Measurements from ENCODE around the gene DCAKD. TPM values are rescaled to one million over a fixed set of nuclear protein-coding genes. Genes with fewer than 3 reads are reported as not detected.
"Not testable (repeated sequence)": the region's sequence is repeated elsewhere in the genome, so short reads cannot be mapped to it uniquely, and the experiment has no call there.

The DCAKD gene
- total RNA-seq, 4 donors from 2014 or later: 9.8 to 14.4 (median 12.3) TPM

GRCh38 chr17:45061606-45062205, 10.3 kb upstream of the DCAKD start:
- no peak for DNase-seq
- TF ChIP-seq CTCF (IDR thresholded peaks at IDR 0.05 in 4 of 5, conservative IDR thresholded peaks at IDR 0.05 in 1 of 5) (no peak), POLR2A (IDR thresholded peaks at IDR 0.05) (no peak)
- peak overlapping the region; percentile 91 to 98 (median 97) for H3K27ac ChIP-seq
- H3K4me3 ChIP-seq: peak overlapping the region; percentile 75 to 99 (median 87)
- H3K36me3 ChIP-seq: no peaks in the 10 kb centered on the region
- intact Hi-C loops (cut with DNase I; ENCODE audit: low total_unique reads): loop anchor here (1.0 to 5.0 kb wide), 2 partner anchors 10 to 36 kb away; partner anchors contain the start of gene DCAKD
- peak; percentile 8 to 13 for ATAC-seq
- H3K9me3 ChIP-seq: no peaks in the 10 kb centered on the region
- H3K27me3 ChIP-seq: no peaks in the 10 kb centered on the region
- peaks cover 39 to 52% of the 10 kb centered on the region in 2 donors for H3K4me1 ChIP-seq
- in situ Hi-C loops (cut with MboI; ENCODE audit: low sequenced_read_pairs in 4 of 4): loop anchor here in 1 of 4 donors (25.0 kb wide), 1 partner anchor 101 kb away; the partner anchor contains the start of gene HEXIM2

- peak; percentile 99 to 100 for DNase-seq
- intact Hi-C loops (cut with DNase I; ENCODE audit: low total_unique reads): loop anchor here (1.0 to 5.0 kb wide), 2 partner anchors 10 to 36 kb away; partner anchors contain the start of gene DCAKD
Measured at GRCh38 chr17:45060797-45061605, 9.6 kb upstream of the DCAKD start, which contains the start of gene NMT1. TSS of gene NMT1 (plus strand) at chr17:45061317. CDS start at chr17:45061330, 13 bp downstream.

GRCh38 chr17:45060382-45060796, 9.0 kb upstream of the DCAKD start:
- TF ChIP-seq POLR2A (IDR thresholded peaks at IDR 0.05) (no peak), CTCF (IDR thresholded peaks at IDR 0.05 in 4 of 5, conservative IDR thresholded peaks at IDR 0.05 in 1 of 5) (no peak)
- peaks cover 36 to 43% of the 10 kb centered on the region in 2 donors for H3K4me1 ChIP-seq
- ATAC-seq (peak in 1 of 2 donors; percentile 14), DNase-seq (no peak)
- H3K4me3 ChIP-seq: peak overlapping the region; percentile 75 to 99 (median 87)
- peak overlapping the region; percentile 91 to 98 (median 97) for H3K27ac ChIP-seq
- no peaks in the 10 kb centered on the region for H3K36me3 ChIP-seq
- in situ Hi-C loops (cut with MboI; ENCODE audit: low sequenced_read_pairs in 4 of 4) (loop anchor here in 1 of 4 donors (25.0 kb wide), 1 partner anchor 102 kb away; the partner anchor contains the start of gene HEXIM2), intact Hi-C loops (cut with DNase I; ENCODE audit: low total_unique reads) (loop anchor here (5.0 kb wide), 1 partner anchor 37 kb away; no protein-coding TSS in a partner anchor)
- H3K27me3 ChIP-seq: no peaks in the 10 kb centered on the region
- H3K9me3 ChIP-seq: no peaks in the 10 kb centered on the region

More at GRCh38 chr17:45060797-45061605, 9.6 kb upstream of the DCAKD start, which contains the start of gene NMT1:
- peak within 1 kb of the TSS; percentile 91 to 98 (median 97) for H3K27ac ChIP-seq
- peak; percentile 91 to 98 for TF ChIP-seq POLR2A (IDR thresholded peaks at IDR 0.05)
- peak in 1 of 5 experiments; percentile 19 for TF ChIP-seq CTCF (IDR thresholded peaks at IDR 0.05 in 4 of 5, conservative IDR thresholded peaks at IDR 0.05 in 1 of 5)
- H3K4me3 ChIP-seq: peak within 1 kb of the TSS; percentile 75 to 99 (median 87)
- peak; percentile 95 to 97 for ATAC-seq
- no peaks in the 10 kb centered on the region for H3K9me3 ChIP-seq
- H3K4me1 ChIP-seq: peaks cover 36 to 49% of the 10 kb centered on the region in 2 donors
- in situ Hi-C loops (cut with MboI; ENCODE audit: low sequenced_read_pairs in 4 of 4): loop anchor here in 1 of 4 donors (25.0 kb wide), 1 partner anchor 101 kb away; the partner anchor contains the start of gene HEXIM2
- H3K27me3 ChIP-seq: no peaks in the 10 kb centered on the region
- H3K36me3 ChIP-seq: no peaks in the 10 kb centered on the region

GRCh38 chr17:45052052-45052772, 780 bp upstream of the DCAKD start:
- DNase-seq (no peak), ATAC-seq (peak in 1 of 2 donors; percentile 20)
- in situ Hi-C loops (cut with MboI; ENCODE audit: low sequenced_read_pairs in 4 of 4) (loop anchor here in 1 of 4 donors (25.0 kb wide), 1 partner anchor 110 kb away; the partner anchor contains the start of gene HEXIM2), intact Hi-C loops (cut with DNase I; ENCODE audit: low total_unique reads) (no loop called here)
- Histone ChIP-seq H3K27me3 (no peaks in the 10 kb centered on the region), H3K4me3 (peak overlapping the region; percentile 56 to 79 (median 72)), H3K9me3 (no peaks in the 10 kb centered on the region), H3K27ac (peak overlapping the region; percentile 81 to 93 (median 86)), H3K4me1 (peaks cover 16 to 20% of the 10 kb centered on the region in 2 donors), H3K36me3 (no peaks in the 10 kb centered on the region)
- TF ChIP-seq CTCF (IDR thresholded peaks at IDR 0.05 in 4 of 5, conservative IDR thresholded peaks at IDR 0.05 in 1 of 5): no peak
- TF ChIP-seq POLR2A (IDR thresholded peaks at IDR 0.05): peak; percentile 64 to 75

- peak overlapping the region in 3 of 4 donors; percentile 65 to 79 (median 78) for H3K4me3 ChIP-seq
- H3K36me3 ChIP-seq, DNase-seq, H3K9me3 ChIP-seq, H3K27me3 ChIP-seq, ATAC-seq: not testable (repeated sequence)
- in situ Hi-C loops (cut with MboI; ENCODE audit: low sequenced_read_pairs in 4 of 4): loop anchor here in 1 of 4 donors (25.0 kb wide), 1 partner anchor 111 kb away; the partner anchor contains the start of gene HEXIM2
- H3K27ac ChIP-seq: peak overlapping the region; percentile 81 to 93 (median 86)
- intact Hi-C loops (cut with DNase I; ENCODE audit: low total_unique reads): loop anchor here (1.0 to 2.0 kb wide), 2 partner anchors 10 to 47 kb away; partner anchors contain the start of gene NMT1
- H3K4me1 ChIP-seq: peaks cover 16 to 20% of the 10 kb centered on the region in 2 donors
Measured at GRCh38 chr17:45051720-45052051, 254 bp upstream of the DCAKD start.
